VCaP (cell line): ENCODE results near the gene IER2.

ENCODE experiments used
- H3K27ac ChIP-seq: fragments of 450-650 bp; 2 replicates; pipeline ENCODE4 v1.5.1; 2017
- TF ChIP-seq, protein P1 (sequence below): fragments of 450-650 bp; conservative IDR thresholded peaks from 2 replicates; pipeline ENCODE4 v1.5.1; 2017; ENCODE audit warnings: mild to moderate bottlenecking, moderate library complexity

IER2 gene

DNA sequence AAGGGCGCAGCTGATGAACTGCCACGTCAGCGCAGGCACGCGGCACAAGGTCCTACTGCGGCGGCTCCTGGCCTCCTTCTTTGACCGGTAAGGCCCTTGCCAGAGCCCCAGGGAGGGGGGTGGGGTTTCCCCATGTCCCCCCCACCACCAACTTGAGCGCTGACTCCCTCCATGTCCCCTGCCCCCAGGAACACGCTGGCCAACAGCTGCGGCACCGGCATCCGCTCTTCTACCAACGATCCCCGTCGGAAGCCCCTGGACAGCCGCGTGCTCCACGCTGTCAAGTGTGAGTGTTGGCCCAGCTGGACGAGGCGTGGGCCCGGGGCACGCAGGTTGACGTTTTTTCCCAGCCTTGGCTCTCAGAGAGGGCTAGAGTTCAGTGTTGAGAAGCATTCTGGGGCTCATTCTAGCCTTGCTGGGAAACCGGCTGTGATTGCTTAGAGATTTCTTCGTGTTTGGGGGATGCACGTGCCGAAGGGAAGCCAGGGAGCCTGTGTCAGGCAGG, 12.9 kb upstream of the IER2 start:
- TF ChIP-seq, protein P1, sequence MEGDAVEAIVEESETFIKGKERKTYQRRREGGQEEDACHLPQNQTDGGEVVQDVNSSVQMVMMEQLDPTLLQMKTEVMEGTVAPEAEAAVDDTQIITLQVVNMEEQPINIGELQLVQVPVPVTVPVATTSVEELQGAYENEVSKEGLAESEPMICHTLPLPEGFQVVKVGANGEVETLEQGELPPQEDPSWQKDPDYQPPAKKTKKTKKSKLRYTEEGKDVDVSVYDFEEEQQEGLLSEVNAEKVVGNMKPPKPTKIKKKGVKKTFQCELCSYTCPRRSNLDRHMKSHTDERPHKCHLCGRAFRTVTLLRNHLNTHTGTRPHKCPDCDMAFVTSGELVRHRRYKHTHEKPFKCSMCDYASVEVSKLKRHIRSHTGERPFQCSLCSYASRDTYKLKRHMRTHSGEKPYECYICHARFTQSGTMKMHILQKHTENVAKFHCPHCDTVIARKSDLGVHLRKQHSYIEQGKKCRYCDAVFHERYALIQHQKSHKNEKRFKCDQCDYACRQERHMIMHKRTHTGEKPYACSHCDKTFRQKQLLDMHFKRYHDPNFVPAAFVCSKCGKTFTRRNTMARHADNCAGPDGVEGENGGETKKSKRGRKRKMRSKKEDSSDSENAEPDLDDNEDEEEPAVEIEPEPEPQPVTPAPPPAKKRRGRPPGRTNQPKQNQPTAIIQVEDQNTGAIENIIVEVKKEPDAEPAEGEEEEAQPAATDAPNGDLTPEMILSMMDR = no peak
- H3K27ac ChIP-seq = no peak overlapping the region

DNA sequence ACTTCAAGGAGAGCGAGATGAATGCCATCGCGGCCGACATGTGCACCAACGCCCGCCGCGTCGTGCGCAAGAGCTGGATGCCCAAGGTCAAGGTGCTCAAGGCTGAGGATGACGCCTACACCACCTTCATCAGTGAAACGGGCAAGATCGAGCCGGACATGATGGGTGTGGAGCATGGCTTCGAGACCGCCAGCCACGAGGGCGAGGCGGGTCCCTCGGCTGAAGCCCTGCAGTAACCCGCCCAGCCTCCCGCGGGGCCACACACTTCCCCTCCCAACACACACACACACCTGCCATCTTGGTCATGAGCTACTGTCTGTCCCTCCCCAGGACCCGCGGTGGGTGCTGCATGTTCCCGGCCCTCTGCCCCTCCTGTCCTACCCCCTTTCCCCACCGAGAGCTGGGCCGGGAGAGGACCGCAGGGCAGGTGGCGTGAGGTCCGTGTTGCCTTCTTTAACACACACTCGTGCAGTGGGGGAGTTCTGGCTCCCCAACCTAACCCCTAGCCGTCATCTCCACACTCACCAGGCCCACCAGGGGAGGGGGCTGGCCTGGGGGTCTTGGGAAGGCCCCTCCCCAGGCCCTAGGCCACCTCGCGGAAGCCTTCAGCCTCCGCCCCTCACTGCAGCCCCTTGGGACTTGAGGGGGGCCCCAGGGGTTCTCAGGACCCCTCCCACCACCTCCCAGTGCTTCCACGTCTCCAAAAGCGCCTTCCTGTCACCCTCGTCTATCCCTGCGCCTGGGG, 11.9 kb upstream of the IER2 start:
- TF ChIP-seq, protein P1 = no peak
- no peak overlapping the region for H3K27ac ChIP-seq

DNA sequence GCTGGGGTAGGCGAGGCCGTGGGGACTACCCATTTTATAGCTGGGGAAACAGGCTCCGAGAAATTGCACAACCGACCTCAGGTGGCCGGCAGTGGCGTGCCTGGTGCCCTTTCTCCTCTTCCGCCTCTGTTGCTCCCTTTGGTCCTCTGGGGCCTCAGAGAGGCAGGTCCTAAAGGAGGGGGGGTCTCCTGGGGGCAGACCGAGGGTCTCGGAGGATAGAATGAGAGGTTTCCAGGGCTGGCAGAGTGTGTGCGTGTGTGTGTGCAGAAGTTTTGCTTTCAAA, 11.4 kb upstream of the IER2 start:
- H3K27ac ChIP-seq = no peak overlapping the region
- TF ChIP-seq, protein P1 = no peak

DNA sequence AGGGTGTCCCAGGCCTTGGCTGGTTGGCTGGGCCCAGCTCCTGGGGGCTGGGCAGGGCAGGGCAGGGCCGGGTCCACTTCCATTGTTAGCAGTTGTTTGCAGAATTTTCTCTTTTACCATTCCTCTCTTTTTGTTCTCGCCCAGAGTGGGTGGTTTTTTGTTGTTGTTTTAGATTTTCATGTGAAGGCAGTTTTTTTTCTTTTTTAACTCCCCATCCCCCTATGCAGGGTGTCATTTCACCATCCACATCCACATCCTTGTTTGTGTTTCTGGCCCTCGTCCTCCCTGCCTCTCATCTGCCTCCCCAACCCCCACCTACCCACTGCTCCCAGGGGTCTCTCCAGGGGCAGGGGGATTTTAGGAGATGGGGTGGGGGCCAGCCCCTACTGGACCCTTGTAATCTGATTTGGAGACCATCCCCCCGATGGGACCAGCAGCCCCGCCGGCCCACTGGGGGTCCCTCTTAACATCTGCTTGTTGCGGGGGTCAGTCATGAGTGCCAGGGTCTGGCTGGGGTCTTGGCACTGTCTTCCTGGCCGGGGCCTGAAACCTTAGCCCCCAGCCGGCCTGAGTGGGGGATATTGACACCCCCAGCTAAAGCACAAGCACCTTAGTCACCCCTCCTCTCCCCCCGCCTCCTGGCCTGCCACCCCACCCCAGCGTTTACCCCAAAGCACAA, 10.4 kb upstream of the IER2 start:
- TF ChIP-seq, protein P1 = no peak
- no peak overlapping the region for H3K27ac ChIP-seq

DNA sequence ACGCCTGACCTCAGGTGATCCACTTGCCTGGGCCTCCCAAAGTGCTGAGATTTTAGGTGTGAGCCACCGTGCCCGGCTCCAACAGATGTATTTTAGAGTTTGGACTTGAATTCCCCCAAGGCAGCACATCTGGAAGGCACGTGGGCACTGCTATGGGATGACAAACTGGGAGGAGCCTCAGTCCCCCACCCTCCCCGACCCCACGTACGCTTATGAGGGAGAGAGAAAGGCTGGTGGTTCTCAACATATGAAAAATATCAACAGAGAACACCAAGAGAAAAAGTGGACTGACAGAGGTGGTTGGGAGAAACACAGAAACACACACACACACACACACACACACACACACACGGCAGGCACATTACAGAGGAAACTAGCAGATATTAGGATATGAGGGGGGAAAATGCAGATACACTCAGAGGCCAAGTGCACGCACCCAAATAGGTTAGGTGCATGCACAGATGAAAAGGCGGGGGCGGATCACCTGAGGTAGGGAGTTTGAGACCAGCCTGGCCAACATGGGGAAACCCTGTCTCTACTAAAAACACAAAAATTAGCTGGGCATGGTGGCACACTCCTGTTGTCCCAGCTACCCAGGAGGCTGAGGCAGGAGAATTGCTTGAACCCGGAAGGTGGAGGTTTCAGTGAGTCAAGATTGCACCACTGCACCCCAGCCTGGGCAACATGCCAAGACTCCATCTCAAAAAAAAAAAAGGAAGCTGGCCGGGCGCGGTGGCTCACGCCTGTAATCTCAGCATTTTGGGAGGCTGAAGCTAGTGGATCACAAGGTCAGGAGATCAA, 3.2 kb upstream of the IER2 start:
- TF ChIP-seq, protein P1 = no peak
- no peak overlapping the region for H3K27ac ChIP-seq

DNA sequence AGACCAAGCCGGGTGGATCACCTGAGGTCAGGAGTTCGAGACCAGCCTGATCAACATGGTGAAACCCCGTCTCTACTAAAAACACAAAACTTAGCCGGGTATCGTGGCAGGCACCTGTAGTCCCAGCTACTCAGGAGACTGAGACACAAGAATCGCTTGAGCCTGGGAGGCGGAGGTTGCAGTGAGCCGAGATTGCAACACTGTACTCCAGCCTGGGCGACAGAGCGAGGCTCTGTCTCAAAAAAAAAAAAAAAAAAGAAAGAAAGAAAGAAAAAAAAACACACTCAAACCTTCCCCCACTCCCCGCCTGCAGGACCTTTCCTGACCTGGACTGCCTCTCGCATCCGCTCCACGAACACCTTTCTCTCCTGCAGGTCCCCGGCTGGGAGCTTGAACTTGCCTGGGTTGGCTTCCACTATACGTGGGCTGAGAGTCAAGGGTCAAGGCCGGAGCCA, 1.0 kb upstream of the IER2 start:
- peak overlapping the region; percentile 95 for H3K27ac ChIP-seq

DNA sequence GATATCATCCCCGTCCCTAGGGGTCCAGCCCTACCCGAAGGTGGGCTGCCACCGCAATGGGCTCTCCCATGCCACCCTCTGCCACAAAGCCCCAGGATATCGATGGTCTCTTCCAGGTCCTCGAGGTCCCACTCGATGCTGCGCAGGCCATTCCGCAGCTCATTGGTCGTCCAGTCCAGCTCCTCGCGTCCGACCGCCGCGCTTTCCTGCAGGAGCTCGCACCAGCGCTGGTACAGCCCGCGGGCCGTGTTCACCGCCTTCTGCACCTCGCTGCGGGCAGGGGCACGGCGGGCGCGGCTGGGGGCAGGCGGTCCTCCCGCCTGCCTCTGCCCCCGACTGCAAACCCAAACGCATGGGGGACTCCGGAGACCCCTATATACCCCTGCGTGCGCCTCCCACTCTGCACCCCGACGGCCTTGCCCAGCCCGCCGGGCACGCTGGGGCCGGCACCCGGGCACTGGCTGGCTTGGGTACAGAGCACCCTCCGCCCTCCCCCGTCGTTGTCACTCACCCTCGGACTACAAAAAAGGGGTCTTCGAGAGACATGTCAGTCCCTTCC, 504 bp upstream of the IER2 start:
- TF ChIP-seq, protein P1 = no peak
- peak overlapping the region; percentile 95 for H3K27ac ChIP-seq
